Right hindlimb (tissue), 1 donor: ENCODE results near the gene COPZ2.
"Not testable (repeated sequence)": the region's sequence is repeated elsewhere in the genome, so short reads cannot be mapped to it uniquely, and the experiment has no call there.

Experiments used
- DNase-seq: peaks from one replicate; pipeline ENCODE4 v3.0.0-alpha.2; 2018

Gene COPZ2

DNA sequence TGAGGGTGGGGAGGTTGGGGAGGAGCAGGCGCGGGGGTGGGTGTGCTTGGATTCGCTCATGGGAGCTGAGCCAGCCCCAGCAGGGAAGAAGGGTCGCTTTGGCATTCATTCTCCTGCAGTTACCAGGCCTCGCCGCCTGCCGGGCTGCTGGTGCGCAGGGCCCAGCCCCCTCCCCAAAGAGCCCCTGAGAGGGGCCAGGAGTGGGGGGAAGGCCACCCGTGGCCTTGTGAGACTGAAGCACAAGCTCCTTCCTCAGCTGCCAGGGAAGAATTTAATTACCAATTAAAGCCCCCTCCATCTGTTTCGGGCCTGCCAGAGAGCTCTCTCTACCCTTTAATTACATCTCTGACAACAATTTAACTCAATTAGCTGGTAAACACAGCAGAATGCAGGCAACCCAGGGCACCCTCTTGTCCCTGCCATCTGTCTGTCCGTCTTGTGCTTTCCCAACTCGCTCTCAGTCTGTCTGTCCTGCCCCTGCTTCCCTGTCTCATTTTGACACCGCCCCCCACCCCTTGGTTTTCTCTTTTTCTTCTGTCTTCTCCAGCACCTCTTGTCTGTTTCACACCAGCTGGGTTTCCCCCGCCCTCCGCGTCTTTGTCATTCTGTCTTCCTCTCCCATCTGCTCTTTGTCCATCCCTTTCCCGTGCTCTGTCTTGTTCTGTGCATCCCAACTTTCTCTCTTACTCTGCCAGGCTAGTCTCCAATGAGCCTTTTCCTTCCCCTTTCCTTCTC lies 34.0 kb downstream of the COPZ2 start:
- DNase-seq, result peak; percentile 33

DNA sequence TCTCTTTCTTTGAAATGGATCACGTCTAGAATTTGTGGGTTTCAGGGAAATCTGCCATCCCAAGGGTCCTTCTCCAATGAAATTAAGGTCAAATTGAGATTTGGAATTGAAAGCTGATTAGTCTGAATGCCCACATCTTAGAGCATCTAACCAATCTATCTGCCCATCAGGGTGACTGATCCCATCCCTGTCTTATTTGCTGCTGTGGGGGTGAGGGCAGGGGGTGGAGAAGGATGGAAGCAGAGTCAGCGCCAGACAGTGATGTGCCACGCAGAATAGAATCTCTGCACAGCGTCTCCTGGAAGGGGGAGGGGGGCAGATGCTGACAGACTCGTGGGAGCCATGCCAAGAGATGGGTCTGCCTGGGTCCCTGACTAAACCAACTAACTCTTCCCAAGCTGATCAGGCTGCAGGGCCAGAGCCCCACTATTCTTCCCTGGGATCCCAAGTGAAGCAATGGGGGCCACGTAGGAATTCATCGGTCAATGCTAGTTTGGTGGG lies 34.6 kb downstream of the COPZ2 start:
- no peak for DNase-seq

DNA sequence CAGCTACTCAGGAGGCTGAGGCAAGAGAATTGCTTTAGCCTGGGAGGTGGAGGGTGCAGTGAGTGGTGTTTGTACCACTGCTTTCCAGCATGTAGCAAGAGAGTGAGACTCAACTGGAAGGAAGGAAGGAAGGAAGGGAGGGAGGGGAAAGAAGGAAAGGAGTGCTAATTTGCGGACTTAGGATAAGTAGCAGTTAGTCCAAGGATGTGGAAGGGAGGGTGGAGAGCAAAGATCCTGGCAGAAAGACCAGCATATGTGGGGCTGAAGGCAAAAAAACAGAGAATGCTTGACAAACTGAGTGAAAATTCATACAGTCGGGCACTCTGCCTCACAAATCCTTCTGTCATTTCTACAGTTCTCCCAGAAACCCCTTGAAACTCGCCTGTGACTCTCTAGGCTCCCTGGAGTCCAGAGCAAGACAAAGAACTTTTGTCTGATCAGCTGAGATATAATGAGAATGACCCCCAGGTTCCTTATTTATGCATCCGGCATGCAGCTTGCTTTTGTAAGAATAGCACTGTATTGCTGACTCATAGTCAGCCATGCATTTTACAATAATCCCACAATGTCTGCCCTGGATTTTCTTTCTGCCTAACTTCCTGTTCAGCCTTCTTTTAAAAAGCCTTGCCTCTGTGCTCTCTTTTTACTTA lies 35.2 kb downstream of the COPZ2 start:
- DNase-seq, result no peak

DNA sequence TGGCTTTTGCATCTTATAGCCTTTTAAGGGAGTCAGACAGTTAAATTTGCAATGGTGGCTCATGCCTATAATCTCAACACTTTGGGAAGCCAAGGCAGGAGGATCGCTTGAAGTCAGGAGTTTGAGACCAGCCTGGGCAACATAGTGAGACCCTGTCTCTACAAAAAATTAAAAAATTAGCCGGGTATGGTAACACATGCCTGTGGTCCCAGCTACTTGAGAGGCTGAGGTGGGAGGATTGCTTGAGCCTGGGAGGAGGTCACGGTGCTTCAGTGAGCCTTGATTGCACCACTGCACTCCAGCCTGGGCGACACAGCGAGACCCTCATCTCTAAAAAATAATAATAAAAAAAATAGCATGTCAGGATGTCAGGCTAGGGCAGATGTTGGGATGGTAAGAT lies 35.9 kb downstream of the COPZ2 start:
- DNase-seq, result not testable (repeated sequence)

DNA sequence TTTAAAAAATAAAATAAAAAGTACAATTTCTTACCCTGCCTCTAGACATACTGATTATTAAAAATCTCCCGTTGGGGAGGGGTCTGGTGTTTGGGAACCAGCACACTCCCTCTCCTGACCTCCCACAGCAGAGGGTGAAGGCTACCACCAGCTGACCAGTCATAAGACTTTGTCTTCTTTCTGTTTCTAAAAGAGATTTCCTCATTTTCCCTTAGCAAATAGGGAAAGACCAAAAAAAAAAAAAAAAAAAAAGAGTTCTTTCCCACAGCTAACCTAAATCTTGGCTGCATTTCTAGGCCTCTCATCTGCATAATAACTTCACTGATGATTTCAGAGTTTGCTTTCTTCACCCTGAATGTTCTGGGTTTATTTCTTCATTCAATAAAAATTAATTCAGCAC lies 36.4 kb downstream of the COPZ2 start:
- DNase-seq, result no peak

DNA sequence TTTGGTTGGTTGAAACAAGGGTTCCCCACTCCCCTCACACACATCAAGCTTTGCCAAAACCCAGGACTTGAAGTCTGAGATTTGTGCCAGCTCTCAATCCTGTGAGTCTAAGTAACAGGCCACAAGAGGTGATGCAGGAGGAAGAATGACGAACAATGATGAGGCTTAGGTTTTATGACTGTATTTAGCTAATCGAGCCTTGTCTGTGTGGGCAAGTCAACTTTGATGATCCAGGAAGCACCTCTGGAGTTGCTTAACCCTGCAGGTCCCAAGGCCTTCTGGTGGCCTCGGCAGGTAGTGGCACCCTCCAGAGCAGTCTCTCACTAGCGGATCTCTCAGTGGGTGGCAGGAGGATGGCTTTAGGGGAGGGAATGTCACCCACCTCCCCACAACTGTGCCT lies 38.0 kb downstream of the COPZ2 start:
- DNase-seq, result no peak

DNA sequence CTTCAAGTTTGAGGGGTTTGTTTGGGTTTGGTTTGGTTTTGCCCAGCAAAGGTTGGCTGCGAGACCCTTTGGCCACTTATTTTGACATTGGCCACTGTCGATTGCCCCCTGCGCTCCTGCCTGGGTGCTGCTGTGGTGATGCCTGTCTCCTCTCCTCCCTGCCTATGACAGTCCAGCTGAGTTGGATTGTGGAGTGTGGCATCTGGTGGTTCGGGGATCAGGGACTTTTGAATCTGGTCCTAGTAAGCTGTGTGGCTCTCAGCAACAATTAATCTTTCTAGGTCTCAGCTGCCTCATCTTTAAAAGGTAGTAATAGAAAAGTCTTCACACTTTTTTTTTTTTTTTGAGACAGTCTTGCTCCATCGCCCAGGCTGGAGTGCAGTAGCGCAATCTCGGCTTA lies 39.6 kb downstream of the COPZ2 start:
- no peak for DNase-seq

DNA sequence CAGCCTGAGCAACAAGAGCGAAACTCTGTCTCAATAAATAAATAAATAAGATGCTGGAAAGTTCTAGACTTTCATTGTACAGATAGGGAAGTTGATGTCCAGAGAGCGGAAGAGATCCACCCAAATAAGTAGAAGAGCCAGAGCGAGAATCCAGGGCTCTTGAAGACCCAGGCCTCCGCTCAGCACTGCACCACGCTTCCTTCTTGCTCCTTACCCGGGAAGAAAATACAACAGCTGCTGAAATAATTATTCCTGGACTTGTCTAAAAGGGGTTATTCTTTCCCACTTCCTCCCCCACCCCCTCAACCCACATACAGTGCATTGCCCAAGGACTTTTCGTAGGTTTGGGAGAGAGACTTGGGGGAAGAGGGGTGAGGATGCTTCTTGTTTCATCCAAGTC lies 40.0 kb downstream of the COPZ2 start:
- no peak for DNase-seq

DNA sequence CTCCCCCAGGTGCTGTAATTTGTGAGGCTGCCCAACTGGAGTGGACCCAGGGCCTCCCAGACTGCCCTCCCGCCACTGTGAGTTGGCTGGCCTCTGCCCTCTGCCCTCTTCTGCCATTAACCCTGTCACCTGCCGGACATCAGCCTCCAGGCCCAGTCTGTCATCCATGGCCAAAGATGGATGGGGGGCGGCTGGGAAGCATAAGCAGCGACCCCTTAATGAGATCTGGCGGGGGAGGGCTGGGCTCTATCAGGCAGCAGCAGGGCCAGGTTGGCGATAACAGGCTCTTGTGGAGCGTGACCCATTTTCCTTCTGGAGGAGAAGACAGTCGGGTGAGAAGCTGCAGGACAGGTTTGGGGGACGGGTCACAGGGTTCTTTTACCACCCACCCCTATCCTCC lies 41.4 kb downstream of the COPZ2 start:
- no peak for DNase-seq

DNA sequence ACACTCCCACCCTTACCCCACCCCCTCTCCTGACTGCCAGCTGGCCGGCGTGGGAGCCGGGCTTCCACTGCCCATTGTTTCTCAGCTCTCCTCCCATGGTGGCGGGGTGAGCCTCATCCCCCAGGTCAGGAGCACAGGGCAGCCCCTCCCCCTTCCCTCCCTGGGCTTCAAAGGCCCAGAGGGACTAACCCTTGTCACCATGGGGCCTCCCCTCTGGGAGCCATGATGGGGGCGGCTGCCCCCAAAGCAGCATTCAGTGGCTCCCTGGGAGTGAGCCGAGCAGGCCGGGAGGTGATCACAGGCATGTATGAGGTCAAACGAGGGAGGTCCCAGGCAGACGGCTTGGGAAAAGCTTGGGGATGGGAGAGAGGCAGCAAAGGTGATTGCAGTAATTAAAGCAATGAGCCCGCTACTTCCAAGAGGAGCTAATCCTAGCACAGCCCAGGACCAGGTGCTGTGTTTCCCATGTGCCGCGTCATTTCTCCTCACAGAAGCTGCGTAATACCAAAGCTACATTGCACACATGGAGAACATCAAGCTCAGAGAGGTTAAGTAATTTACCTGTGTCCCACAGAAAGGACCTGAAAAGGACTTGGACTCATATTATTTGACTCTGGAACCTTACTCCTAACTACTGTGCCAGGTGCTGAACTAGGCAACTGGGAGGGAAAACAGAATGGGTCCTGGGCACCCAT lies 42.2 kb downstream of the COPZ2 start:
- no peak for DNase-seq

DNA sequence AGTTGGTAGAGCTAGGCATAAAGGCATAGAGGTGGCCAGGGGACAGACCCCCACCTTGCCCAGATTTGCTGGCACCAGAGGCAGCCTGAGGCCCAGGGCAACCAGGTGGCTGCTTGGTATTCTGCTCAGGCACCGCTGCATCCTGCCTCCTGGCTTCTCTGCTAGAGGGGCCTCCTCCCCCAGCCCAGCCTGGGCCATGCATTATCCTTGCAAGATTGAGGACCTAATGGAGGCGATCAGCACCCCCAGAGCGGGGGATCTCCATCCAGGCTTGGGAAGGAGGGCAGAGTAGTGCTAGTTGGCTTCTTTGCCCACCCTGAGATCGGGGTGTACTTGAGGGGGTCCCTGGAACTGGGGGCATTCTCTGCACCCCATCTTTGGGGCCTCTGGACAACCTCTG lies 42.9 kb downstream of the COPZ2 start:
- DNase-seq, result no peak

DNA sequence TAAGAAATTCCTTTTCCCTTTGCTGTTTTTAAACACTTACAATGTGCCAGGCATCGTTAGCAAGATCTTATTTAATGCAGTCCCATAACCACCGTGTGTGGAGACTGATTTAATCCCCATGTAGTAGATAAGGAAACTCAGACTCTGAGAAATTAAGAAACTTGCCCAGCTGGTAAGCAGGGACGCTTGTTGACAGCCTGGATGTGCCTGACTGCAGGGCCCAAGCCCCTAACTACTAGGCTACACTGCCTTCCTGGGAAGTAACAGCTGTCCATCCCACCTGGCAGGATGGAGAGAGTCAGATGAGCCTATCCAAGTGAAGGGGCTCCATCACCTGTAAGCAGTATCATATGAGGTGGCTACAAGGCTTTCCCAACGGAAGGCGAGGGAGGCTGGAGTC lies 43.6 kb downstream of the COPZ2 start:
- no peak for DNase-seq

DNA sequence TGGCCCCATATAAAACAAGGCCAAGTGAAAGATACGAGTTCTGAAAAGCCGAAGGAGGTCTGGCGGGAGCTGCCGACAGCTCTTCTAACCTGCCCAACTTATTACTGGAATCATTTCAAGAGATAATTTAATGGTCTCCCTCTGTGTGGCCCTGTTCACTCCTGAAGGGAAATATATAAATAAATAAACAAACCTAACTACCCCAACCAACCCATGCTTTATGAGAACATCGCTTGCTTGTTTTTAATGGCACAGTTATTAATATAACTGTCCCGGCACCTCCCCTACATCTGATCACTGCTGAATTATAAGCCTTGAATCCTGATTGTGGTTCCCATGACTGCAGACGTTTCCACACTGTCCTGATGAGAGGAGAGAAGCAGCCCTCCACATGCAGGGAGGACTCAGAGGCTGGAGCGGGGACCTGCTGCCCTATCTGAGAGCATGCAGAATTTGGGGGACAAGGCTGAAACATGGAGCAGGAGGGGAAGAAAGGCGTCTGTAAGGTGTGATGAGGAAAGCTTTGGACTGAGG lies 44.5 kb downstream of the COPZ2 start:
- no peak for DNase-seq

DNA sequence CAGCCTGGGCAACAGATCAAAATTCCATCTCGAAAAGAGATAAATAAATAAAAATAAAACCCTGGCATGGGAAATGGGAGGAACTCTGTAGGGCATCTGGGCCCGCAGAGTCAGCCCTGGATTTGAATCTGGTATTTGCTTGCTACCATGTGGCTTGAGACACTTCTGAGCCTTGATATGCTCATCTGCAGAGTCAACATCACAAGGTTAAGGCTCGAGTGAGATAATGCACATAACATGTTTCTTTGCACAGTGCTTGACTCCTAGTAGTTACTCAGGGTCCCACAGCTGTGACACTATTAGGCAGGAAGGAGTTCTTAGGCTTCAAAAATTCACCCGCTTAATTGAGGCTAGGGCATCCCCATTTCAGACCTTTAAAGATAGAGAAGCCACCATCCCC lies 45.4 kb downstream of the COPZ2 start:
- no peak for DNase-seq

DNA sequence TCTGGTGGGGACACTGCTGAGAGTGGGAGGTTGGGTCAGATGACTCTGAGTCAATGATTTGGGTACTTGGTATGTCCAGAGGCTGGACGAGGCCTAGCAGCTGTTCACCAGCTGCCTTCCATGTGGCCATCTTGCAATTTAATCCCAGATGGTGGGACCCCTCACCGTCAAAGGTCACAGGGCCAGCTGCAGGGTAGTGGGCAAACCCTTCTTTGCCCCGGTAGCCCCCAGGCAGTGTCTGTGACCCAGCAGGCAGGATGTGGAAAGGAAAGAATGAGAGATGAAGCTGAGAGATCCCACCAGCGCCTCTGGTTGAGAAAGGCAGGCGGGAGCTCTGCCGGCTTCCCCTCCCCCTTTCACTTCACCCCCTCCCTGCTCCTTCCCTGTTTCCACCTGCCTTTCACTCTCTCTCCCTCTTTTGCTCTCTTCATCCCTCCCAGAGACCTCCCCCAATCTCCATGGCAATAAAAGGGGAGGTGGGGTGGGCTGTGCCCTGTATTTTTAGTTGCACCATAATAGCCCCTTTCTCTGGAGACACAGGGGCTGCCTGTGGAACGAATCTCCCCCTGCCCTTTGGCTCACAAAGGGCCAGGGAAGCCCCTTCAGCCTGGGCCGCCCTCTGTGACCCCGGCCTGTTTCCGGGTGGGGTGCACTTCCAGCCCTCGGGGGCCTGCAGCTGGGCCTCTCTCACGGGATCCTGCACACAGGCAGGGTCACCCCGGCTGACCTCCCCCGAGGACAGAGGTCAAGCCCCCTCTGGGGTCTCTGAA lies 46.5 kb downstream of the COPZ2 start:
- no peak for DNase-seq

DNA sequence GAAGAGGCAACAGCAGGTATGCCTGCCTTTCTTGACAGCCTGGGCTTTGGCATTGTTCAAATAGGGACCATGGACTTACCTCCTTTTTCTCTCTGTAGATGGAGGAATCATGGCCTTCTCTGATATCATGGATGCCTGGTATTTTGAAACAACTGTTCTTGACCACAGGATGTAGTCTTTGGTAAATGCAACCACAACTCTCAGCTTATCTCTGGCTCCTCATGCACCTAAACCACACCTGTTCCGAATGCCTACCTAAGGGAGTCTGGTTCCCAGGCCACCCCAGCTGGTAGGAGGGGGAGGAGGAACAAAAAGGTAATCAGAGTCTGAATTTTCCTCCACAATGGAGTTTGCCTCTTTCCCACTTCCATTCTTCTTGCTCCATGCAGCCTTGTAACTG lies 47.9 kb downstream of the COPZ2 start:
- no peak for DNase-seq

DNA sequence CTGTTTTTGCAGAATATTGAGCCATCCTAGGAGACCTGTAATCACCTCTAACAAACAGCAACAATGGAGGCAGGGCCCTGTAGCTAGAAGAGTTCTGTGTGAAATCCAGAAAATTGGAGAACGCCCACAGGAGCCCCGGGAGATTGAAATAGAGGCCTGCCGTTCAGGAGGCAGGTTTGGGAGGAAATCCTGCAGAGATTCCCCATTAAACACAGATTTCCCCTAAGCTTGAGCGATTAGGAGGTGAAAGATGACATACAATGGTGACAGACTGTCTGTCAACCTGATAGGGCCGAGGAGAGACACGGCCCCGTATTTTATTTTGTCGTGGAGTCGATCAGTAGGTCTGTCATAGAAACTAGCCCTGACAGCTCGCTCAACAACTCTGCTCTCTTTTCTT lies 48.4 kb downstream of the COPZ2 start:
- DNase-seq, result no peak

DNA sequence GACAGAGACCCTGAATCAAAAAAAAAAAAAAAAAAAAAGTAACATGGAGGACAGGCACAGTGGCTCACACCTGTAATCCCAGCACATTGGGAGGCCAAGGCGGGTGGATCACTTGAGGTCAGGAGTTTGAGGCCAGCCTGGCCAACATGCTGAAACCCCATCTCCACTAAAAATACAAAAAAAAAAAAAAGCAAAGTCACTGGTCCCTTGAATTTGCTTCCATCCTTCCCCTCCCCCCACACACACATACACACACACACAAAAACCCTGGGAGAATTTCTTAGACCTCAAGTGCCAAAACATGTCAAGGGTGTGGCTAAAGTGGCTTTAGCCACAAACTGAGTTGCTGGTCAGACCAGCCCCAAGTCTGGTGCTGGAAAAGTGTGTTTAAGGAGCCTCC lies 49.2 kb downstream of the COPZ2 start:
- not testable (repeated sequence) for DNase-seq

DNA sequence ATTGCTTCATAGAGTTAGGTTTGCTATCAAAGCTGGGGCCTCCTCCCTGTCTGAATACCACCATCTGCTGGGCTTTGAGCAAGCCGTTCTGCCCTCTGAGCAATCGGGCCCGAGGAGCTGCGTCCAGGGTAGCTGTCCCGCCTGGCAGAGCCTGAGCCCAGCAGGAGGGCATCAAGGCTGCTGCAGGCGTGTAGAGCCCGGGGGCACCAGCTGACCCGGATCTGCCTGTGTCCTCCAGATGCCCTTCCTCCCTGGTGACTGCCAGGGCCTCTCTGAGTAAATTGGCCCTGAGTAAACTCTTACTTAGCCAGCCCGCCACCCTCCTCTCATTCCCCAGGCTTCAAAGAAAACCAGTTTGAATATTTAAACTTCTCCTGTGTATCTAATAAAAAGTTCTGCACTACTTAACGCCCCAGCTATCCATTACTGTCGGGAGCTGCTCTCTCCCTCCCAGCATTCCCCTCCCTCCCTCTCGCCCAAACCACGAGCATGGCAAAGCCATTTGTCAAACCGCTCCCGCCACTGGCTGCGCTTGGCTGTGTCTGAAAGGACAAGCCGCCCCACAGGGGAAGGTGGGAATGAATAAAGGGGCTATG lies 50.3 kb downstream of the COPZ2 start:
- DNase-seq, result peak; percentile 52

DNA sequence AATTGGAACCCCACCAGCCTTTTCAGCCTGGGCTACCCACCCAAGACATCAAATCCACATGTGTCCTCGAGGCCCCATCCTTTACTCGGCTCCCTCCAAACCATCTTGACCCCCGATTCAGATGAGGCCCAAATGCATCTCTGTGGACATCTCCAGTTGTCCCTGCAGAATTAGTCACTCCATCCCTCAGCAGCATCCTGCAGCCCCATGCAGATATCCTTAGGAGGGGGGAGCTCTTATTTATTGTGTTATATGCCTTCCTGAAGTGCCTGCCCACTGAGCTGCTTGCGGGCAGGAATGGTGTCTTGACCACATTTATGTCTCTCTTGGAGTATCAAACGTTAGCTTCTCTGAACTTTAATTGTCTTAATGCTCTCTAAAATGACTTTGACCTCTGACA lies 51.1 kb downstream of the COPZ2 start:
- DNase-seq, result no peak

DNA sequence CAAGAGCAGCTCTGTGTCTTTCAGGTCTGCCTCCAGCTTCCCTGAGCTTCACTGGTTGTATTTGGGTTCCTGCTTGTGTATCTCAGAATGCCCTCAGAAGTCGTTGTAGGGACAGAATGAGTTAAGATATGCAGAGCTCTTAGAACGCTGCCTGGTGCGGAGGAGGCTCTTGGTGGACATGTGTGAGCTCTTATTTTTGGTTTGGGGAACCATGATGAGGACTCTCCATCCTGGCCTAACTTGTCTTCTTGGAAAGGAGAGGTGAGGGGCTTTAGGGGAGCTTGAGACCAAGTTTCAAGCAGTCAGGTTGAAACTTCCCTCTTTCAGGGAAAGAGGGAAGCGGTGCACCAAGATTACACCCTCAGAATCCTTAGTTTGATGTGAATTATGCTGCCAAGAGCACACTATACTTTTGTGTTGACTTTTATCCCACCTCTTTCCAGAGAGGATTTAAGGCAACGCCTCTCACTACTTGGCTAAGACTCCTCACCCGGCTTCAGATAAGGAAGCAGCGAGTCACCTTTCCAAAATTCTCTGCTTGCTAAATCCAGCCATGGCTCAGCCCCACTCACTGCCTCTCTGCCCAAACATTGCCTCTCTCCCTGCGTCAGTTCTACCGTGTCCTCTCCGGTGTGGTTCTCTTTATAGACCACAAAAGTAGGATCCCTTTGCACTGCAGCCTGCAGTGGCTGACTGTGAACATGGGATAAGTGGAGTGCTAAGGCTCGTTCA lies 53.9 kb downstream of the COPZ2 start:
- no peak for DNase-seq
